LNCaP clone FGC (cell line): ENCODE measurements around the gene C1QTNF3.

Source experiments
- DNase-seq: peaks from one replicate; pipeline ENCODE4 v3.0.0-alpha.2; 2011; ENCODE audit warnings: low read depth
- H3K4me3 ChIP-seq: 2 replicates; pipeline ENCODE4 v1.5.1; 2011; ENCODE audit warnings: mild to moderate bottlenecking, low read depth, low read length, control low read depth
- CTCF ChIP-seq: IDR thresholded peaks from 2 replicates; pipeline ENCODE4 v1.5.1; 2012; ENCODE audit warnings: mild to moderate bottlenecking; ENCODE audit not compliant: control insufficient read depth, insufficient read depth; ENCODE audit errors: extremely low read depth

Gene C1QTNF3

DNA sequence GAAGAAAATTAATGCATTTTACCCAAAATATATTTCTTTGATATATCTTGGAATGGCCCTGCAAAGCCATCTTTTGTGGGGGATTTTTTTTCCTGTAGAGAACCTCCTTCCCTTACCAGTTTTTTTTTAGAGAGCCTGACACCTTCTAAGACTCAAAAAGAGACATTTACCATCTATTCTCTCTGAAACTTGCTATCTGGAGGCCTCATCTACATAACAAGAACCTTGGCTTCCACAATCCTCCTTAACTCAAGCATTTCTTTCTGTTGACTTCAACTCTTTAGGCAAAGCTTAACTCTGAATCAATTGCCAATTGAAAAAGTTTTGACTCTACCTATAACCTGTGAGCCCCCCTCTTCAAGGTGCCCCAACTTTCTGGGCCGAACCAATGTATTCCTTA is 64.7 kb downstream of the C1QTNF3 start:
- no peak for DNase-seq
- H3K4me3 ChIP-seq = no peak overlapping the region
- no peak for TF ChIP-seq CTCF

DNA sequence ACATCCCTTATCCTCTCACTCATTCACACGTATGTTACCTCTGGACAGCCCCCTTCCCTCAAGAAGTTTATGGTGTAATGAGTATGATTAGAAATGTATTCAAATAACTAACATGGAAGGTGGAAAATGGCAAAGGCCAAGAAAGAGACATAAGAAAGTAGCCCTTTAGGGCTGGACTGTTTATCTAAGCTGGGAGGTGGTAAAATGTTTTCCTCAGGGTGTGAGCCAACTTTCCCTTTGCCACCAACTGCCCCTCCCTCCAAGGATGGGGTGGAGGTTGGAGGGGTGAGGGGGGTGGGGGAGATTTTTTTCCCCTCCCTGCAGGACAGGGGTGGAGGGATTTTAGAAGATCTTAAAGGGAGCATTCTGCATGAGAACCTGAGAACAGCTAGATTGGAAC is 66.7 kb downstream of the C1QTNF3 start:
- no peak for TF ChIP-seq CTCF
- no peak for DNase-seq
- H3K4me3 ChIP-seq = no peak overlapping the region

DNA sequence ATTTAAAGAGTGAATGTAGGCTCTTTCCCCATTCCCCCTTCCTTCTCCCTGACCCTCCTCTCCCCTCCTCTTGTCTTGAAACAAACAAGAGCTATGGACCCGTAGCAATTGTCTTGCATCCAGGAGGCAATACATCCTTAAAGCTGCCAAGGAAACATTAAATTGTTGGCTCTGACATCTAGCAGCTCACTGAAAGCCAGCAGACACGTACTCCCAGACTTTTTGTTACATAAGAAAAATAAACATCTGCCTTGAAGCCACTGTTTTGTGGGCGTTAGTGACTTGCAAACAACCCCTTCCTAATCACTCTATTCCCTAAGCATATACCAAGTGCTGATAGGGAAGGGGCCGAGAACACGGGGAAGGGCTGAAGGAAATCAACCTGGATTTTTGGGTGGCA is 67.2 kb downstream of the C1QTNF3 start:
- H3K4me3 ChIP-seq = no peak overlapping the region
- no peak for DNase-seq
- no peak for TF ChIP-seq CTCF

GRCh38 chr5:33973271-33973670 is 69.7 kb downstream of the C1QTNF3 start:
- no peak for TF ChIP-seq CTCF
- DNase-seq = no peak
- no peak overlapping the region for H3K4me3 ChIP-seq

GRCh38 chr5:33969572-33970452 is 73.2 kb downstream of the C1QTNF3 start:
- peak; percentile 81 for TF ChIP-seq CTCF
- no peak overlapping the region for H3K4me3 ChIP-seq
- peak; percentile 49 for DNase-seq

DNA sequence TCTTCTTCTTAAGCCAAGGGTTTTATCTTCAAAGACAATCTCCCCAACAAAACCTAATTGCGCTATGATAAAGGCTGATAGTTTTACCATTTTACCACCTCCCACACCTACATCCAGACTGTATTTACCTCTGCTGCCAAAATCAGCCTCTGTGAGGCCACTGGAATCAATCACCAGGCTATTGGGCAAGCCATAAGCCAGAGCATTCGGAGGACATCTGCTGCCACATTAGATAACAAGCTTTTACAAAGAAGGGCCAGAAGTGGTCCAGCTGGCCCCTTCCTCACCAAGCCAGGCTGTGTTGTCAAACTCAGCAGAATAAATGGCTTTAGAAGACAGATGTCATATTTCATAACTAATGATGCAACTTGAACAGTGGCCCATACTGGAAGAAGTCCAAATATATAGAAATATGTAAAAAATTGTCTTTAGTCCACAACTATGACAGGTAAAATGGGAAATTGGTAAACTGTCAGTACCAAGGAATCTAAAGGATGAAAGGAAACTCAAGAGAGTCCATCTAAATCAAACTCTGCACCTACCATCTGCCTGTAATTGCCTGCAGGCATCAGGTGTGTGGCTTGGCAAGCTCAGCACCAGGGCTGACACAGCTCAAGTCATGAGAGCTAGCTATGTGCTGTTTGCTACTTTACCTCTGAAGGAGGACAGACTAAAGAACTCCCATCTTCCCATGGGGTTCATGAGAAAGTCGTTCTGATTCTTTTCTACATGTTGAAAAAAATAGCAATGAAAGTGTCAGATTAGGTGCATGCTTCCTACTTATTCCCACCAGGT is 74.6 kb downstream of the C1QTNF3 start:
- no peak for DNase-seq
- TF ChIP-seq CTCF = no peak
- no peak overlapping the region for H3K4me3 ChIP-seq
